Mononuclear cell (primary cell): ENCODE data around the gene LCP1. TPM values are rescaled to one million over a fixed set of nuclear protein-coding genes. Genes with fewer than 3 reads are reported as not detected.

Experiments used
- H3K27me3 ChIP-seq: 2 replicates; pipeline ENCODE4 v1.6.0; 2011; ENCODE audit warnings: low read length, control low read depth; ENCODE audit not compliant: insufficient read depth
- H3K4me1 ChIP-seq: 2 replicates; pipeline ENCODE4 v1.5.1; 2011; ENCODE audit warnings: mild to moderate bottlenecking, low read length, control low read depth; ENCODE audit not compliant: insufficient read depth
- H3K4me3 ChIP-seq: 2 replicates; pipeline ENCODE4 v1.5.1; 2011; ENCODE audit warnings: mild to moderate bottlenecking, low read length, moderate library complexity
- H3K9me3 ChIP-seq: 2 replicates; pipeline ENCODE4 v1.5.1; 2011; ENCODE audit warnings: low read depth, mild to moderate bottlenecking, control low read depth, low read length
- total RNA-seq: library from RNA; depleted of rRNA; stranded (reverse); fragments of >200 nt; gene quantifications from one replicate; pipeline ENCODE4 v1.2.3, GENCODE V29; 2012

Gene LCP1
- total RNA-seq, 1 donor, result 899 TPM

- H3K27me3 ChIP-seq, result peaks cover 4% of the 10 kb centered on the region
- H3K9me3 ChIP-seq, result no peaks in the 10 kb centered on the region
- H3K4me1 ChIP-seq, result peaks cover 23% of the 10 kb centered on the region
- no peak overlapping the region for H3K4me3 ChIP-seq
Observed at GRCh38 chr13:46097015-46097414, 85.0 kb downstream of the LCP1 start.

GRCh38 chr13:46094478-46094877 is 87.5 kb downstream of the LCP1 start:
- no peaks in the 10 kb centered on the region for H3K4me1 ChIP-seq
- H3K9me3 ChIP-seq, result no peaks in the 10 kb centered on the region
- H3K27me3 ChIP-seq, result peaks cover 4% of the 10 kb centered on the region
- H3K4me3 ChIP-seq, result no peak overlapping the region

- Histone ChIP-seq H3K4me1 (no peaks in the 10 kb centered on the region), H3K4me3 (no peak overlapping the region), H3K9me3 (no peaks in the 10 kb centered on the region), H3K27me3 (peaks cover 4% of the 10 kb centered on the region)
Observed at GRCh38 chr13:46088821-46089562, 93.0 kb downstream of the LCP1 start.

GRCh38 chr13:46087481-46087880 is 94.5 kb downstream of the LCP1 start:
- Histone ChIP-seq H3K9me3 (no peaks in the 10 kb centered on the region), H3K4me3 (no peak overlapping the region), H3K27me3 (peaks cover 3% of the 10 kb centered on the region), H3K4me1 (no peaks in the 10 kb centered on the region)

GRCh38 chr13:46086985-46087384 is 95.0 kb downstream of the LCP1 start:
- peaks cover 3% of the 10 kb centered on the region for H3K27me3 ChIP-seq
- H3K4me1 ChIP-seq, result no peaks in the 10 kb centered on the region
- no peak overlapping the region for H3K4me3 ChIP-seq
- H3K9me3 ChIP-seq, result no peaks in the 10 kb centered on the region

GRCh38 chr13:46086421-46086922 is 95.5 kb downstream of the LCP1 start:
- H3K4me1 ChIP-seq, result no peaks in the 10 kb centered on the region
- no peak overlapping the region for H3K4me3 ChIP-seq
- no peaks in the 10 kb centered on the region for H3K9me3 ChIP-seq
- peaks cover 3% of the 10 kb centered on the region for H3K27me3 ChIP-seq

GRCh38 chr13:46085737-46086136 is 96.2 kb downstream of the LCP1 start:
- no peak overlapping the region for H3K4me3 ChIP-seq
- H3K27me3 ChIP-seq, result peaks cover 3% of the 10 kb centered on the region
- H3K4me1 ChIP-seq, result no peaks in the 10 kb centered on the region
- H3K9me3 ChIP-seq, result no peaks in the 10 kb centered on the region

GRCh38 chr13:46082324-46082723 is 99.7 kb downstream of the LCP1 start:
- Histone ChIP-seq H3K4me1 (no peaks in the 10 kb centered on the region), H3K27me3 (peaks cover 3% of the 10 kb centered on the region), H3K9me3 (no peaks in the 10 kb centered on the region), H3K4me3 (no peak overlapping the region)

GRCh38 chr13:46079770-46080169 is 102.2 kb downstream of the LCP1 start:
- Histone ChIP-seq H3K4me3 (no peak overlapping the region), H3K27me3 (peaks cover 3% of the 10 kb centered on the region), H3K4me1 (no peaks in the 10 kb centered on the region), H3K9me3 (no peaks in the 10 kb centered on the region)

- Histone ChIP-seq H3K9me3 (no peaks in the 10 kb centered on the region), H3K4me3 (no peak overlapping the region), H3K4me1 (no peaks in the 10 kb centered on the region), H3K27me3 (no peaks in the 10 kb centered on the region)
Observed at GRCh38 chr13:46077265-46077664, 104.7 kb downstream of the LCP1 start.

GRCh38 chr13:46076827-46077226 is 105.2 kb downstream of the LCP1 start:
- no peak overlapping the region for H3K4me3 ChIP-seq
- H3K27me3 ChIP-seq, result no peaks in the 10 kb centered on the region
- H3K9me3 ChIP-seq, result no peaks in the 10 kb centered on the region
- H3K4me1 ChIP-seq, result no peaks in the 10 kb centered on the region

Other genes starting within 250 kb of the LCP1 start
- gene ZC3H13, start 129.4 kb downstream of the LCP1 start, total RNA-seq, result 26.8 TPM
- not detected for gene CPB2, start 77.1 kb downstream of the LCP1 start, total RNA-seq
- gene LRRC63, start 29.8 kb upstream of the LCP1 start, total RNA-seq, result 0.21 TPM
- gene RUBCNL, start 205.1 kb upstream of the LCP1 start, total RNA-seq, result 12.6 TPM